Neutrophil (primary cell): Measurements from ENCODE around the gene ENTHD1.

Experiments
- H3K27ac ChIP-seq: fragments of 200-600 bp; sonication (generic); 2 replicates; pipeline ENCODE4 v1.5.1; 2016; ENCODE audit warnings: mild to moderate bottlenecking, moderate library complexity
- H3K27me3 ChIP-seq: fragments of 200-600 bp; sonication (generic); 2 replicates; pipeline ENCODE4 v1.6.0; 2016; ENCODE audit warnings: mild to moderate bottlenecking
- H3K36me3 ChIP-seq: fragments of 200-600 bp; sonication (generic); 2 replicates; pipeline ENCODE4 v1.5.1; 2017
- H3K4me1 ChIP-seq, 2 experiments: fragments of 200-600 bp in 1 of 2; sonication (generic) in 1 of 2; 1 replicate in 1 of 2; 2 replicates in 1 of 2; pipeline versions ENCODE4 v1.5.1 to v1.6.1; 2013 to 2016; ENCODE audit warnings: low read depth in 1 of 2, low read length in 1 of 2, mild to moderate bottlenecking in 1 of 2, moderate library complexity in 1 of 2; ENCODE audit not compliant: control insufficient read depth in 1 of 2, insufficient read depth in 1 of 2
- H3K4me3 ChIP-seq, 2 experiments: fragments of 200-600 bp in 1 of 2; sonication (generic) in 1 of 2; 1 replicate in 1 of 2; 2 replicates in 1 of 2; pipeline ENCODE4 v1.5.1; 2013 to 2016; ENCODE audit warnings: low read depth in 1 of 2, low read length in 1 of 2, mild to moderate bottlenecking in 1 of 2, moderate library complexity in 1 of 2
- H3K9me3 ChIP-seq: fragments of 200-600 bp; sonication (generic); 2 replicates; pipeline ENCODE4 v1.5.1; 2016
- TF ChIP-seq, protein P1 (sequence below): fragments of 200-600 bp; sonication (generic); IDR thresholded peaks from 2 replicates; pipeline ENCODE4 v1.5.1; 2016; ENCODE audit warnings: antibody characterized with exemption

ENTHD1 gene

DNA sequence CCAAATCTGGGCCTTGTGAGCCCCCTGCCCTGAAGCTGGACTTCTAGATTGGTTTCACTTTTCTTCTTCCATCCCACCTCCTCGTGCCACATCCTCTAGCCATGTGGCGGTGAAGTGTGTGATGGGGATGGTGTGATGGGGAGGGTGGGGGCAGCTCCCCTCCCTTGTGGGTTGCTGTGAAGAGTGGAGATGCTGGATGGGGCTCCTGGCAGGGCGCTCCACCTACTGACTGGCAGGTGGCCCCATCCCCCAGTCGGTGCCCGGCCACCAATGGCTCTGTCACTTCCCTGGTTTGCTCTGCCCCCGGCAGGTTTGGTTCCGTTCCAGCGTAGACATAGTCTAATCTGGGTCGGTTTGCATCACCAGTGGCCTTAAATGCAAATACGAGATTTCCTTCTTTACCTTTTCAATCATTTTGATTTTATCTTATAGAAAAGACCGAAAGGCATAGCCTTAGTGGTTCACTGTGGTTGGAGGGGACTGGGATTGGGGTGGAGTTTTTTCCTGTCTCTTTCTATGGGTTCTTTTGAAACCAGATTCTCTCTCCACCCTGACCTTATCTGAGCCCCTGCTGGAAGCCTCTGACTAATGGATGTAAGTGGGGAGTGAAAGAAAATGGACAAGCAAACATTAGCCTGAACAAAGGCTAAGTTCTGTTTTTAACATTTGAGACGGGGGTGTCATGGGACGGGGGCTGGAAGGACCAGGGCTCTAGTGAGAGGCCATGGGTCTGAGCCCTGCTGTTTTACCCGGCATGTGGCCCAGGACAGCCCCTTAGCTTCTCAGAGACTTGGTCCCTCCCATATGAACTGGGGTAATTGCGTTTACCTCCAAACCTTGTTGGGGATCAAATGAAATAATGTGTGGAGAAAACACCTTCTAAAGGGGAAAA, 173.8 kb downstream of the ENTHD1 start:
- no peaks in the 10 kb centered on the region for H3K9me3 ChIP-seq
- no peak overlapping the region for H3K4me3 ChIP-seq
- no peaks in the 10 kb centered on the region for H3K4me1 ChIP-seq
- no peaks in the 10 kb centered on the region for H3K36me3 ChIP-seq
- H3K27me3 ChIP-seq, result peaks cover 31% of the 10 kb centered on the region
- H3K27ac ChIP-seq, result no peak overlapping the region
- TF ChIP-seq, protein P1, sequence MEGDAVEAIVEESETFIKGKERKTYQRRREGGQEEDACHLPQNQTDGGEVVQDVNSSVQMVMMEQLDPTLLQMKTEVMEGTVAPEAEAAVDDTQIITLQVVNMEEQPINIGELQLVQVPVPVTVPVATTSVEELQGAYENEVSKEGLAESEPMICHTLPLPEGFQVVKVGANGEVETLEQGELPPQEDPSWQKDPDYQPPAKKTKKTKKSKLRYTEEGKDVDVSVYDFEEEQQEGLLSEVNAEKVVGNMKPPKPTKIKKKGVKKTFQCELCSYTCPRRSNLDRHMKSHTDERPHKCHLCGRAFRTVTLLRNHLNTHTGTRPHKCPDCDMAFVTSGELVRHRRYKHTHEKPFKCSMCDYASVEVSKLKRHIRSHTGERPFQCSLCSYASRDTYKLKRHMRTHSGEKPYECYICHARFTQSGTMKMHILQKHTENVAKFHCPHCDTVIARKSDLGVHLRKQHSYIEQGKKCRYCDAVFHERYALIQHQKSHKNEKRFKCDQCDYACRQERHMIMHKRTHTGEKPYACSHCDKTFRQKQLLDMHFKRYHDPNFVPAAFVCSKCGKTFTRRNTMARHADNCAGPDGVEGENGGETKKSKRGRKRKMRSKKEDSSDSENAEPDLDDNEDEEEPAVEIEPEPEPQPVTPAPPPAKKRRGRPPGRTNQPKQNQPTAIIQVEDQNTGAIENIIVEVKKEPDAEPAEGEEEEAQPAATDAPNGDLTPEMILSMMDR, result no peak

DNA sequence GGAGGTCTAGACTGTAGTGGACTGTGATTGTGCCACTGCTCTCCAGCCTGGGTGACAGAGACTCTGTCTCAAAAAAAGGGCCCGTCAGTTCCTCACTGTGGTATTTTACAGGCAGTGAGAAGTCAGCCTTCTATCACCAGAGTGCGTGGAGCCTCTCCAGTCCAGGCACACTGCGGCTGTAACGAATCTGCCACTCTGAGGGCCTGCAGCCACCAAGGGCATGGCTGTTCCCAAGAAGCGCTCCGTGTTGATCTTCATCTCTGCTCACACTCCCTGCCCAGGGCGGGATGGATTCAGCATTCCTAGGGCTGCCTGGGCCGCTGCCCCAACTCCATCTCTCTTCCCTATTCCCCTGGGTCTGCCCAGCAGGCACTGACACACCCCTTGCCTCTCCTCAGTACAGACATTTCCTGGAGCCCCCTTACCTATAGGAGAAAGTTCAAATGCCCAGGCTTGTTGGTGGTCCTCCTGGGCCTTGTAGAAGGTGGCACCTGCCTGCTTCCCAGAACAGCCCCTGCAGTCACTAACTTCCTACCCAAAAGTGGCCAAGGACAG, 174.6 kb downstream of the ENTHD1 start:
- Histone ChIP-seq H3K4me1 (no peaks in the 10 kb centered on the region), H3K4me3 (no peak overlapping the region), H3K27ac (no peak overlapping the region), H3K36me3 (no peaks in the 10 kb centered on the region), H3K27me3 (peaks cover 30% of the 10 kb centered on the region), H3K9me3 (no peaks in the 10 kb centered on the region)
- TF ChIP-seq, protein P1, result no peak

GRCh38 chr22:39718206-39718605, 175.4 kb downstream of the ENTHD1 start:
- H3K4me3 ChIP-seq, result no peak overlapping the region
- H3K9me3 ChIP-seq, result no peaks in the 10 kb centered on the region
- no peak overlapping the region for H3K27ac ChIP-seq
- TF ChIP-seq, protein P1, result no peak
- H3K4me1 ChIP-seq, result no peaks in the 10 kb centered on the region
- H3K27me3 ChIP-seq, result peaks cover 31% of the 10 kb centered on the region
- no peaks in the 10 kb centered on the region for H3K36me3 ChIP-seq

DNA sequence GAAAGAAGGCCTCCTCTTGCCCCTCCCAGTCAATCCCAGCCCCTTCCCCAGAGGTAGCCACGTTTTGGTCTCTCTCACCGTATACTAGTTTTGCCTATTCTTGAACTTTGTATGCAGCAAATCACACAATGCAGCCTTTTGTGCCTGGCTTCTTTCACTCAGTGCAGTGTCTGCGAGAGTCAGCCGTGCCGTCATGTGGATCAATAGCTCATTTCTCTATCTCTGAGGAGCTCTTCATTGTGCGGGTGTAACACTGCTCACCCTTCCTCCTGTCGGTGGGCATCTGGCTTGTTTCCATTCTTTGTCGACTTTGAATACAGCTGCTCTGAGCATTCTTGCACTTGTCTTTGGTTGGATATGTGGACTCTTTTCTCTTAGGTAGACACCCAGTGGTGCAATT, 176.5 kb downstream of the ENTHD1 start:
- Histone ChIP-seq H3K4me1 (no peaks in the 10 kb centered on the region), H3K27me3 (peaks cover 37% of the 10 kb centered on the region), H3K27ac (no peak overlapping the region), H3K9me3 (no peaks in the 10 kb centered on the region), H3K36me3 (no peaks in the 10 kb centered on the region), H3K4me3 (no peak overlapping the region)
- TF ChIP-seq, protein P1, result no peak

GRCh38 chr22:39716534-39716933, 177.0 kb downstream of the ENTHD1 start:
- H3K27me3 ChIP-seq, result peaks cover 31% of the 10 kb centered on the region
- no peaks in the 10 kb centered on the region for H3K4me1 ChIP-seq
- no peak overlapping the region for H3K27ac ChIP-seq
- TF ChIP-seq, protein P1, result no peak
- no peaks in the 10 kb centered on the region for H3K36me3 ChIP-seq
- no peaks in the 10 kb centered on the region for H3K9me3 ChIP-seq
- no peak overlapping the region for H3K4me3 ChIP-seq
